Heart left ventricle (tissue), 16 donors: ENCODE results near the gene NYAP1. TPM values are rescaled to one million over a fixed set of nuclear protein-coding genes. Genes with fewer than 3 reads are reported as not detected.
"Not testable (repeated sequence)": the region's sequence is repeated elsewhere in the genome, so short reads cannot be mapped to it uniquely, and the experiment has no call there.

Experiments used
- ATAC-seq, 4 donors: fragments of 200-7000 bp; cut with Tn5 transposase; one replicate each; pipeline ENCODE4 v1.9.1; 2020 to 2022; ENCODE audit warnings: moderate library complexity in 4 of 4, mild to moderate bottlenecking in 3 of 4, moderate number of reproducible peaks in 1 of 4
- DNase-seq, 5 donors: peaks; one replicate each; pipeline ENCODE4 v3.0.0-alpha.2; 2020
- H3K27ac ChIP-seq, 12 donors: fragments of 200-600 bp; sonication (generic) in 4 of 12; one replicate each; pipeline versions ENCODE4 v1.5.0 to v1.8.0; 2016 to 2022; ENCODE audit warnings: mild to moderate bottlenecking in 2 of 12
- H3K27me3 ChIP-seq, 9 donors: fragments of 200-600 bp; sonication (generic) in 2 of 9; one replicate each; pipeline versions ENCODE4 v1.5.1 to v1.8.0; 2016 to 2022; ENCODE audit warnings: mild to moderate bottlenecking in 3 of 9
- H3K36me3 ChIP-seq, 9 donors: fragments of 200-600 bp; sonication (generic) in 2 of 9; one replicate each; pipeline versions ENCODE4 v1.5.0 to v1.8.0; 2018 to 2022; ENCODE audit warnings: mild to moderate bottlenecking in 2 of 9
- H3K4me1 ChIP-seq, 12 donors: fragments of 200-600 bp; sonication (generic) in 4 of 12; one replicate each; pipeline versions ENCODE4 v1.5.0 to v1.8.0; 2016 to 2022; ENCODE audit warnings: mild to moderate bottlenecking in 3 of 12
- H3K4me3 ChIP-seq, 12 donors: fragments of 200-600 bp; sonication (generic) in 4 of 12; one replicate each; pipeline versions ENCODE4 v1.5.0 to v1.8.0; 2017 to 2022; ENCODE audit warnings: mild to moderate bottlenecking in 9 of 12, moderate library complexity in 4 of 12
- H3K9me3 ChIP-seq, 12 donors: fragments of 200-600 bp; sonication (generic) in 4 of 12; one replicate each; pipeline versions ENCODE4 v1.5.0 to v1.8.0; 2016 to 2022; ENCODE audit warnings: mild to moderate bottlenecking in 1 of 12
- POLR2A ChIP-seq, 2 donors: fragments of 450-650 bp; IDR thresholded peaks; one replicate each; pipeline ENCODE4 v1.6.1; 2017; ENCODE audit warnings: antibody characterized with exemption in 2 of 2, mild to moderate bottlenecking in 2 of 2, moderate library complexity in 2 of 2
- WGBS, 4 donors: extraction: QIAGEN DNeasy Blood & Tissue Kit in 2 of 4; methylation state at CpG; one replicate each; pipeline versions ENCODE4 v1.1.5 to v1.1.7; 2013 to 2018; 5-methylcytosine and 5-hydroxymethylcytosine counted together
- intact Hi-C, 10 donors: fragments of 100-400 bp; cut with DNase I; formaldehyde crosslinking; loops; one replicate each; pipeline versions ENCODE4 v1.11.1 to v1.14.2; 2022
- polyA plus RNA-seq, 2 donors: library from polyadenylated mRNA; stranded (reverse); fragments of 200-250 nt; gene quantifications; one replicate each; pipeline ENCODE4 v1.2.3, GENCODE V29; 2013
- total RNA-seq, 9 donors: library from RNA; depleted of rRNA in 2 of 9; stranded (reverse); fragments of >200 nt in 2 of 9; fragmentation: NEBNext Ultra II Directional in 3 of 9; extraction: Animal tissue kit (Norgen Biotek cat#: 25700) in 3 of 9; gene quantifications; one replicate each; pipeline versions ENCODE4 v1.1.0 to v1.2.4, GENCODE V29; 2016 to 2023
- TF ChIP-seq, protein P1 (sequence below), 12 donors: fragments of 200-600 bp; sonication (generic) in 4 of 12; IDR thresholded peaks; one replicate each; pipeline versions ENCODE4 v1.5.0 to v1.8.0; 2018 to 2022; ENCODE audit warnings: antibody characterized with exemption in 12 of 12, mild to moderate bottlenecking in 5 of 12
- donor health status: ischemic (EF 13 %, LVEDD 7.1; RV severe dilation, severe dysfunction).
- donor health status: healthy with polysubstance abuse.
- donor health status: DM: no; HTN: yes; CAD: no.
- donor health status: DM: no; HTN: no; CAD: no.
- donor health status: ischemic (EF 25% LVEDD 6.9; RV normal size, moderate dysfunction).
- donor health status: ischemic (EF 25% LVEDD 5.7; RV mildly dilated, moderate dysfunction).
- donor health status: healthy.
- donor health status: DM: yes; HTN: yes; CAD: no.
- donor health status: ischemic (EF 35%, LVEDD 5.7; RV mildly dilated, moderate dysfunction).
- donor health status: nonischemic (EF 11% LVEDD 7.7; RV severe dilation, severe dysfunction).
- donor health status: DM: yes; HTN: yes; CAD: no.
- donor health status: PGD.
- donor health status: ischemic (EF 29% LVEDD 5.4; RV normal size, mild dysfunction).
- donor health status: nonischemic (EF 23%, LVEDD 6.1; RV moderate dilation, normal function).

NYAP1 gene
- total and polyA plus RNA-seq, 11 donors = 0.16 to 1.1 (median 0.40) TPM; not detected in 3

DNA sequence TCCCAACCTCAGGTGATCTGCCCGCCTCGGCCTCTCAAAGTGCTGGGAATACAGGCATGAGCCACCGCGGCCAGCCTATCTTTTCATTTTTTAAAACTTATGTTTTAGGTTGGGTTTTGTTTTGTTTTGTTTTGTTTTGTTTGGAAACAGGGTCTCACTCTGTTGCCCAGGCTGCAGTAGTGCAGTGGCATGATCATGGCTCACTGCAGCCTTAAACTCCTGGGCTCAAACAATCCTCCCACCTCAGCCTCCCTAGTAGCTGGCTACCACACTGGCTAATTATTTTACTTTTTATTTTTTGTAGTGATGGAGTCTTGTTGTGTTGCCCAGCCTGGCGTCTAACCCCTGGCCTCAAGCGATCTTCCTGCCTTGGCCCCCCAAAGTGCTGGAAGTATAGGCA is 35.9 kb downstream of the NYAP1 start:
- no peaks in the 10 kb centered on the region for H3K27me3 ChIP-seq
- no peak overlapping the region for H3K27ac ChIP-seq
- no peak overlapping the region for H3K4me3 ChIP-seq
- ATAC-seq (no peak), DNase-seq (no peak)
- H3K36me3 ChIP-seq = no peaks in the 10 kb centered on the region
- H3K4me1 ChIP-seq = peaks cover 0 to 20% (median 0%) of the 10 kb centered on the region in 12 donors
- H3K9me3 ChIP-seq = no peaks in the 10 kb centered on the region
- TF ChIP-seq, protein P1, sequence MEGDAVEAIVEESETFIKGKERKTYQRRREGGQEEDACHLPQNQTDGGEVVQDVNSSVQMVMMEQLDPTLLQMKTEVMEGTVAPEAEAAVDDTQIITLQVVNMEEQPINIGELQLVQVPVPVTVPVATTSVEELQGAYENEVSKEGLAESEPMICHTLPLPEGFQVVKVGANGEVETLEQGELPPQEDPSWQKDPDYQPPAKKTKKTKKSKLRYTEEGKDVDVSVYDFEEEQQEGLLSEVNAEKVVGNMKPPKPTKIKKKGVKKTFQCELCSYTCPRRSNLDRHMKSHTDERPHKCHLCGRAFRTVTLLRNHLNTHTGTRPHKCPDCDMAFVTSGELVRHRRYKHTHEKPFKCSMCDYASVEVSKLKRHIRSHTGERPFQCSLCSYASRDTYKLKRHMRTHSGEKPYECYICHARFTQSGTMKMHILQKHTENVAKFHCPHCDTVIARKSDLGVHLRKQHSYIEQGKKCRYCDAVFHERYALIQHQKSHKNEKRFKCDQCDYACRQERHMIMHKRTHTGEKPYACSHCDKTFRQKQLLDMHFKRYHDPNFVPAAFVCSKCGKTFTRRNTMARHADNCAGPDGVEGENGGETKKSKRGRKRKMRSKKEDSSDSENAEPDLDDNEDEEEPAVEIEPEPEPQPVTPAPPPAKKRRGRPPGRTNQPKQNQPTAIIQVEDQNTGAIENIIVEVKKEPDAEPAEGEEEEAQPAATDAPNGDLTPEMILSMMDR (IDR thresholded peaks at IDR 0.05) = no peak
- TF ChIP-seq POLR2A (IDR thresholded peaks at IDR 0.05) = no peak
- intact Hi-C loops = loop anchor here in 1 of 10 donors (5.0 kb wide), 1 partner anchor 233 kb away; no protein-coding TSS in a partner anchor
- WGBS, 4 donors = 90 to 94% (median 91%) methylated on average over 6 of the region's 6 CpGs

DNA sequence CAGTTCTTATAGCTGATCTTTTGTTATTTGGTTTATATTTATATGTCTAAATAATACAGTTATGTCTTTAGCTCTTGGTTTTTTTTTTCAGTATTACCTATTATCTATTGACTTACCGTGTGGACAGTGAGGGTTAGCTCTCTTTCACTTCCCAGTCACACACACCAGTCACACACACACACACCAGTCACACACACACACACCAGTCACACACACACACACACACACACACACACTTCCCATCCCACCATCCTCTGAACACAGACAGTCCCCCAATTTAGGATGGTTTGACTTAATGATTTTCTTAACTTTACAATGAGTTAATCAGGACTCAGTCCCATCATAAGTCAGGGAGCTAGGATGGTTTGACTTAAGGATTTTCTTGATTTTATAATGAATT is 36.4 kb downstream of the NYAP1 start:
- no peaks in the 10 kb centered on the region for H3K9me3 ChIP-seq
- DNase-seq (no peak), ATAC-seq (no peak)
- no peak overlapping the region for H3K27ac ChIP-seq
- H3K27me3 ChIP-seq = no peaks in the 10 kb centered on the region
- no peak for TF ChIP-seq POLR2A (IDR thresholded peaks at IDR 0.05)
- TF ChIP-seq, protein P1 (IDR thresholded peaks at IDR 0.05) = no peak
- peaks cover 0 to 15% (median 0%) of the 10 kb centered on the region in 12 donors for H3K4me1 ChIP-seq
- no peaks in the 10 kb centered on the region for H3K36me3 ChIP-seq
- no peak overlapping the region for H3K4me3 ChIP-seq
- intact Hi-C loops = no loop called here
- 11 to 40% (median 26%) methylated on average over 1 of the region's 1 CpG for WGBS, 4 donors

DNA sequence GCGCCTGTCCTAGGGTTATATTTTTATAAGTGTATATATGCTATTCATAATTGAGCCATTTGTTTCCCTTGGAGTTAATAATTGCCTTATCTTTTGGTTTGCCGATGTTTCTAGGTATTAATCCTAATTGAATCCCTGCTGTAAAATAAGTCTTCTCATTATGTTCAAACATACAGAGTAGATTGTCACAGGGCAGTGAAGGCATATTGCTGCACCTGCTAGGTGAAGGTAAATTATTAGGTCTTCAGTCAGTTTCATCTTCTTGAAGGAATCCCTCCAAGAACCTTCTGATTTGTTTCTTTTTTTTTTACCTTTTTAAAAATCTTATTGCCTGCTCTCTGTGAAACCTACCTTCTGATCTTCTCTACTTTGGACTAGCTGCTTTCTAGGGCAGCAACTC is 37.3 kb downstream of the NYAP1 start:
- DNase-seq (no peak), ATAC-seq (no peak)
- H3K27me3 ChIP-seq = no peaks in the 10 kb centered on the region
- H3K9me3 ChIP-seq = no peaks in the 10 kb centered on the region
- peaks cover 0 to 6% (median 0%) of the 10 kb centered on the region in 12 donors for H3K4me1 ChIP-seq
- H3K4me3 ChIP-seq = no peak overlapping the region
- intact Hi-C loops = no loop called here
- no peaks in the 10 kb centered on the region for H3K36me3 ChIP-seq
- no peak overlapping the region for H3K27ac ChIP-seq
- 93 to 100% (median 96%) methylated on average over 2 of the region's 2 CpGs for WGBS, 4 donors
- no peak for TF ChIP-seq POLR2A (IDR thresholded peaks at IDR 0.05)
- TF ChIP-seq, protein P1 (IDR thresholded peaks at IDR 0.05) = no peak

DNA sequence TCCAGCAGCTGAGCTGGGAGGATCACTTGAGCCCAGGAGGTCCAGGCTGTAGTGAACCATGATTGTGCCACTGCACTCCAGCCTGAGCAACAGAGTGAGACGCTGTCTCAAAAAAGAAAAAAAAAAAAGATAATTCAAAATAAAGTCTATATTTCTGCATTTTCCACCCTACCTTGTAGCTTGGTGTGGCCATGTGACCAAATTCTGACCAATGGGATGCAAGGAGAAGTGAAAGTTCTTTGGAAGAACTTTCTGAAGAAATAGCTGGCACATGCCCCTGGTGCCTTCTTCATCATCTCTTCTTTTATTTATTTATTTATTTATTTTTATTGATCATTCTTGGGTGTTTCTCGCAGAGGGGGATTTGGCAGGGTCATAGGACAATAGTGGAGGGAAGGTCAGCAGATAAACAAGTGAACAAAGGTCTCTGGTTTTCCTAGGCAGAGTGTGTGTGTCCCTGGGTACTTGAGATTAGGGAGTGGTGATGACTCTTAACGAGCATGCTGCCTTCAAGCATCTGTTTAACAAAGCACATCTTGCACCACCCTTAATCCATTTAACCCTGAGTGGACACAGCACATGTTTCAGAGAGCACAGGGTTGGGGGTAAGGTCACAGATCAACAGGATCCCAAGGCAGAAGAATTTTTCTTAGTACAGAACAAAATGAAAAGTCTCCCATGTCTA is 38.3 kb downstream of the NYAP1 start:
- H3K4me1 ChIP-seq, intact Hi-C loops, H3K27ac ChIP-seq, H3K9me3 ChIP-seq, H3K36me3 ChIP-seq, DNase-seq, H3K27me3 ChIP-seq, H3K4me3 ChIP-seq, ATAC-seq: not testable (repeated sequence)
- WGBS, 4 donors = 51 to 94% (median 90%) methylated on average over 2 to 3 of the region's 3 CpGs

DNA sequence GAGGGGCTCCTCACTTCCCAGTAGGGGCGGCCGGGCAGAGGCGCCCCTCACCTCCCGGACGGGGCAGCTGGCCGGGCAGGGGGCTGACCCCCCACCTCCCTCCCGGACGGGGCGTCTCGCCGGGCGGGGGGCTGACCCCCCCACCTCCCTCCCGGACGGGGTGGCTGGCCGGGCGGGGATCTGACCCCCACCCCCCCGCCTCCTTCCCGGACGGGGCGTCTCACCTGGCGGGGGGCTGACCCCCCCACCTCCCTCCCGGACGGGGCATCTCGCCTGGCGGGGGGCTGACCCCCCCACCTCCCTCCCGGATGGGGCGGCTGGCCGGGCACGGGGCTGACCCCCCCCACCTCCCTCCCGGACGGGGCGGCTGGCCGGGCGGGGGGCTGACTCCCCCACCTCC is 39.5 kb downstream of the NYAP1 start:
- H3K9me3 ChIP-seq, H3K4me1 ChIP-seq, ATAC-seq, H3K27ac ChIP-seq, DNase-seq, H3K36me3 ChIP-seq, intact Hi-C loops, H3K27me3 ChIP-seq, H3K4me3 ChIP-seq: not testable (repeated sequence)
- 91 to 93% methylated on average over 27 to 32 of the region's 34 CpGs; no CpG with 5 or more reads in 2 of the 4 donors for WGBS, 4 donors

DNA sequence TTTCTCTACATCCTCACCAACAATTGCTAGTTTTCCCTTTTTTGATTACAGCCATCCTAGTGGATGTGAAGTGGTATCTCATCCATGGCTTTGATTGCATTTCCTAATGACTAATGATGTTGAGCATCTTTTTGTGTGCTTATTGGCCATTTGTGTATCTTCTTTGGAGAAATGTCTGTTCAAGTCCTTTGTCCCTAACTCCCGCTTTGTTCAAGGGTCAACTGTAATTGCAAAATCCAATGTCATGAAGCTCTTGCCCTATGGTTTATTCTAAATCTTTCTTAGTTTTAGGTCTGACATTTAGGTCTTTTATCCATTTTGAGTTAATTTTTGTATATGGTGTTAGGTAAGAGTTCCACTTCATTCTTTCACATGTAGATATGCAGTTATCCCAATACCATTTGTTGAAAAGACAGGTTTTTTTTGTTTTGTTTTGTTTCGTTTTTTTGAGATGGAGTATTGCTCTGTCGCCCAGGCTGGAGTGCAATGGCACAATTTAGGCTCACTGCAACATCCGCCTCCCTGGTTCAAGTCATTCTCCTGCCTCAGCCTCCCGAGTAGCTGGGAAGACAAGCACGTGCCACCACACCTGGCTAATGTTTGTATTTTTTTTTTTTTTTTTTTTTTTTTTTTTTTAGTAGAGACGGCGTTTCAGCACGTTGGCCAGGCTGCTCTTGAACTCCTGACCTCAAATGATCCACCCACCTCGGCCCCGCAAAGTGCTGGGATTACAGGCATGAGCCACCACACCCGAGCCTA is 44.6 kb downstream of the NYAP1 start:
- 80 to 84% (median 83%) methylated on average over 12 of the region's 12 CpGs for WGBS, 4 donors
- H3K9me3 ChIP-seq, H3K4me1 ChIP-seq, H3K27ac ChIP-seq, H3K36me3 ChIP-seq, DNase-seq, ATAC-seq, H3K27me3 ChIP-seq, H3K4me3 ChIP-seq, intact Hi-C loops: not testable (repeated sequence)
